Immature natural killer cell (primary cell): Measurements from ENCODE around the gene REEP1. TPM values are rescaled to one million over a fixed set of nuclear protein-coding genes. Genes with fewer than 3 reads are reported as not detected.

Experiments used
- DNase-seq, 3 donors: peaks; one replicate each; pipeline ENCODE4 v3.0.0; 2022; ENCODE audit warnings: mixed read lengths in 1 of 3
- H3K27ac Mint-ChIP-seq, 6 donors: one replicate each; pipeline ENCODE4 v1.8.0; 2020; ENCODE audit warnings: mixed read lengths in 6 of 6, mild to moderate bottlenecking in 5 of 6, inconsistent platforms in 4 of 6, moderate library complexity in 3 of 6
- H3K27me3 Mint-ChIP-seq, 3 donors: one replicate each; pipeline ENCODE4 v1.8.0; 2020 to 2021; ENCODE audit warnings: low read depth in 3 of 3, mild to moderate bottlenecking in 3 of 3, mixed read lengths in 3 of 3, moderate library complexity in 3 of 3, inconsistent platforms in 1 of 3
- H3K36me3 Mint-ChIP-seq, 3 donors: one replicate each; pipeline ENCODE4 v1.8.0; 2020; ENCODE audit warnings: mixed read lengths in 3 of 3, inconsistent platforms in 2 of 3, mild to moderate bottlenecking in 2 of 3
- H3K4me1 Mint-ChIP-seq, 2 donors: one replicate each; pipeline ENCODE4 v1.8.0; 2020; ENCODE audit warnings: inconsistent platforms in 2 of 2, mild to moderate bottlenecking in 2 of 2, mixed read lengths in 2 of 2, moderate library complexity in 1 of 2
- H3K4me3 Mint-ChIP-seq, 5 donors: one replicate each; pipeline ENCODE4 v1.8.0; 2020; ENCODE audit warnings: mild to moderate bottlenecking in 5 of 5, mixed read lengths in 5 of 5, inconsistent platforms in 3 of 5, moderate library complexity in 3 of 5
- H3K9me3 Mint-ChIP-seq, 6 donors: one replicate each; pipeline ENCODE4 v1.8.0; 2020; ENCODE audit warnings: mild to moderate bottlenecking in 6 of 6, mixed read lengths in 6 of 6, inconsistent platforms in 4 of 6, moderate library complexity in 3 of 6
- polyA plus RNA-seq, 3 donors: library from polyadenylated mRNA; unstranded; fragments of 300-500 nt; fragmentation: Illumina TruSeq; gene quantifications; one replicate each; pipeline ENCODE4 v1.2.3, GENCODE V29; 2021

REEP1 gene
- polyA plus RNA-seq, 3 donors from 2014 or later = not detected

GRCh38 chr2:86280191-86280667, 57.2 kb downstream of the REEP1 start:
- Mint-ChIP-seq H3K36me3 (no peaks in the 10 kb centered on the region), H3K4me3 (no peak overlapping the region), H3K4me1 (no peaks in the 10 kb centered on the region), H3K27ac (no peak overlapping the region), H3K9me3 (no peaks in the 10 kb centered on the region), H3K27me3 (peaks cover 2 to 3% (median 2%) of the 10 kb centered on the region in 3 donors)
- DNase-seq = no peak

- Mint-ChIP-seq H3K27me3 (peaks cover 0 to 9% (median 2%) of the 10 kb centered on the region in 3 donors), H3K9me3 (peaks cover 10 to 23% (median 17%) of the 10 kb centered on the region in 6 donors), H3K27ac (no peak overlapping the region), H3K36me3 (peaks cover 0 to 10% (median 6%) of the 10 kb centered on the region in 3 donors), H3K4me1 (no peaks in the 10 kb centered on the region), H3K4me3 (no peak overlapping the region)
- no peak for DNase-seq
Observed at GRCh38 chr2:86275962-86276361, 61.5 kb downstream of the REEP1 start.

- Mint-ChIP-seq H3K9me3 (peaks cover 10 to 29% (median 21%) of the 10 kb centered on the region in 6 donors), H3K27me3 (peaks cover 0 to 9% (median 2%) of the 10 kb centered on the region in 3 donors), H3K27ac (no peak overlapping the region), H3K4me3 (no peak overlapping the region), H3K36me3 (peaks cover 3 to 13% (median 10%) of the 10 kb centered on the region in 3 donors), H3K4me1 (no peaks in the 10 kb centered on the region)
- DNase-seq = no peak
Observed at GRCh38 chr2:86275384-86275799, 62.0 kb downstream of the REEP1 start.

GRCh38 chr2:86274918-86275275, 62.5 kb downstream of the REEP1 start:
- H3K27ac Mint-ChIP-seq = no peak overlapping the region
- H3K9me3 Mint-ChIP-seq = peaks cover 11 to 31% (median 23%) of the 10 kb centered on the region in 6 donors
- DNase-seq = no peak
- H3K4me3 Mint-ChIP-seq = no peak overlapping the region
- H3K27me3 Mint-ChIP-seq = peaks cover 0 to 9% (median 2%) of the 10 kb centered on the region in 3 donors
- no peaks in the 10 kb centered on the region for H3K4me1 Mint-ChIP-seq
- peaks cover 3 to 13% (median 10%) of the 10 kb centered on the region in 3 donors for H3K36me3 Mint-ChIP-seq

- no peaks in the 10 kb centered on the region for H3K4me1 Mint-ChIP-seq
- peaks cover 3 to 13% (median 10%) of the 10 kb centered on the region in 3 donors for H3K36me3 Mint-ChIP-seq
- H3K9me3 Mint-ChIP-seq = peaks cover 11 to 35% (median 24%) of the 10 kb centered on the region in 6 donors
- H3K4me3 Mint-ChIP-seq = no peak overlapping the region
- no peak for DNase-seq
- H3K27me3 Mint-ChIP-seq = peaks cover 0 to 7% (median 2%) of the 10 kb centered on the region in 3 donors
- no peak overlapping the region for H3K27ac Mint-ChIP-seq
Observed at GRCh38 chr2:86274265-86274917, 63.0 kb downstream of the REEP1 start.

- Mint-ChIP-seq H3K4me3 (no peak overlapping the region), H3K9me3 (peaks cover 11 to 39% (median 24%) of the 10 kb centered on the region in 6 donors), H3K4me1 (no peaks in the 10 kb centered on the region), H3K27me3 (peaks cover 0 to 11% (median 2%) of the 10 kb centered on the region in 3 donors), H3K36me3 (peaks cover 3 to 13% (median 10%) of the 10 kb centered on the region in 3 donors), H3K27ac (no peak overlapping the region)
- DNase-seq = no peak
Observed at GRCh38 chr2:86272111-86272510, 65.3 kb downstream of the REEP1 start.

- H3K4me1 Mint-ChIP-seq = no peaks in the 10 kb centered on the region
- peaks cover 3 to 13% (median 10%) of the 10 kb centered on the region in 3 donors for H3K36me3 Mint-ChIP-seq
- H3K4me3 Mint-ChIP-seq = no peak overlapping the region
- no peak for DNase-seq
- peaks cover 0 to 11% (median 2%) of the 10 kb centered on the region in 3 donors for H3K27me3 Mint-ChIP-seq
- peaks cover 11 to 39% (median 24%) of the 10 kb centered on the region in 6 donors for H3K9me3 Mint-ChIP-seq
- no peak overlapping the region for H3K27ac Mint-ChIP-seq
Observed at GRCh38 chr2:86271248-86271647, 66.2 kb downstream of the REEP1 start.

GRCh38 chr2:86263956-86264355, 73.5 kb downstream of the REEP1 start:
- Mint-ChIP-seq H3K4me3 (no peak overlapping the region), H3K36me3 (no peaks in the 10 kb centered on the region), H3K4me1 (no peaks in the 10 kb centered on the region), H3K27me3 (peaks cover 0 to 7% (median 0%) of the 10 kb centered on the region in 3 donors), H3K9me3 (no peaks in the 10 kb centered on the region), H3K27ac (no peak overlapping the region)
- DNase-seq = no peak

GRCh38 chr2:86260978-86261377, 76.4 kb downstream of the REEP1 start:
- Mint-ChIP-seq H3K27ac (no peak overlapping the region), H3K4me1 (no peaks in the 10 kb centered on the region), H3K36me3 (no peaks in the 10 kb centered on the region), H3K9me3 (no peaks in the 10 kb centered on the region), H3K27me3 (peaks cover 0 to 2% (median 2%) of the 10 kb centered on the region in 3 donors), H3K4me3 (no peak overlapping the region)
- DNase-seq = no peak

GRCh38 chr2:86258106-86258505, 79.3 kb downstream of the REEP1 start:
- Mint-ChIP-seq H3K4me1 (no peaks in the 10 kb centered on the region), H3K36me3 (no peaks in the 10 kb centered on the region)

GRCh38 chr2:86256982-86257381, 80.4 kb downstream of the REEP1 start:
- Mint-ChIP-seq H3K4me1 (no peaks in the 10 kb centered on the region), H3K9me3 (no peaks in the 10 kb centered on the region), H3K36me3 (no peaks in the 10 kb centered on the region), H3K27ac (no peak overlapping the region), H3K4me3 (no peak overlapping the region), H3K27me3 (peaks cover 0 to 4% (median 2%) of the 10 kb centered on the region in 3 donors)
- DNase-seq = no peak

More at GRCh38 chr2:86258106-86258505, 79.3 kb downstream of the REEP1 start:
- Mint-ChIP-seq H3K27ac (no peak overlapping the region), H3K4me3 (no peak overlapping the region), H3K9me3 (no peaks in the 10 kb centered on the region), H3K27me3 (peaks cover 0 to 2% (median 2%) of the 10 kb centered on the region in 3 donors)
- no peak for DNase-seq

GRCh38 chr2:86256300-86256699, 81.1 kb downstream of the REEP1 start:
- Mint-ChIP-seq H3K9me3 (no peaks in the 10 kb centered on the region), H3K27me3 (peaks cover 0 to 4% (median 2%) of the 10 kb centered on the region in 3 donors), H3K4me1 (no peaks in the 10 kb centered on the region), H3K4me3 (no peak overlapping the region), H3K36me3 (no peaks in the 10 kb centered on the region), H3K27ac (no peak overlapping the region)
- DNase-seq = no peak

- Mint-ChIP-seq H3K9me3 (no peaks in the 10 kb centered on the region), H3K27me3 (peaks cover 2 to 7% (median 2%) of the 10 kb centered on the region in 3 donors), H3K36me3 (no peaks in the 10 kb centered on the region), H3K27ac (no peak overlapping the region), H3K4me3 (no peak overlapping the region), H3K4me1 (no peaks in the 10 kb centered on the region)
- DNase-seq = no peak
Observed at GRCh38 chr2:86254576-86255538, 82.6 kb downstream of the REEP1 start.

GRCh38 chr2:86253424-86253823, 84.0 kb downstream of the REEP1 start:
- Mint-ChIP-seq H3K27me3 (peaks cover 2 to 7% (median 4%) of the 10 kb centered on the region in 3 donors), H3K36me3 (no peaks in the 10 kb centered on the region), H3K4me1 (no peaks in the 10 kb centered on the region), H3K4me3 (no peak overlapping the region), H3K9me3 (no peaks in the 10 kb centered on the region), H3K27ac (no peak overlapping the region)
- no peak for DNase-seq
